HUES48 (cell line): ENCODE results near the gene CDH1.

Experiments
- H3K27ac ChIP-seq: one replicate; pipeline ENCODE4 v1.7.0; 2013; ENCODE audit warnings: low read depth, low read length, inconsistent platforms
- H3K27me3 ChIP-seq: 2 replicates; pipeline ENCODE4 v1.6.1; 2013; ENCODE audit warnings: mild to moderate bottlenecking, low read length; ENCODE audit not compliant: control insufficient read depth, insufficient read depth
- H3K36me3 ChIP-seq: 2 replicates; pipeline ENCODE4 v1.6.1; 2013; ENCODE audit warnings: low read length; ENCODE audit not compliant: control insufficient read depth, insufficient read depth
- H3K4me1 ChIP-seq: 2 replicates; pipeline ENCODE4 v1.6.1; 2013; ENCODE audit warnings: mild to moderate bottlenecking, low read length; ENCODE audit not compliant: control insufficient read depth, insufficient read depth
- H3K4me3 ChIP-seq: 2 replicates; pipeline ENCODE4 v1.5.1; 2013; ENCODE audit warnings: mild to moderate bottlenecking, low read depth, low read length
- H3K9ac ChIP-seq: 2 replicates; pipeline ENCODE4 v1.6.1; 2013; ENCODE audit warnings: mild to moderate bottlenecking, low read depth, low read length, moderate library complexity
- H3K9me3 ChIP-seq: 2 replicates; pipeline ENCODE4 v1.6.1; 2013; ENCODE audit warnings: low read length; ENCODE audit not compliant: control insufficient read depth, insufficient read depth

Gene CDH1

GRCh38 chr16:68732042-68732680, 4.9 kb upstream of the CDH1 start:
- no peaks in the 10 kb centered on the region for H3K27me3 ChIP-seq
- H3K4me1 ChIP-seq, result peaks cover 11% of the 10 kb centered on the region
- H3K36me3 ChIP-seq, result no peaks in the 10 kb centered on the region
- no peak overlapping the region for H3K4me3 ChIP-seq
- H3K27ac ChIP-seq, result peak overlapping the region; percentile 82
- H3K9me3 ChIP-seq, result no peaks in the 10 kb centered on the region
- H3K9ac ChIP-seq, result no peak overlapping the region

- Histone ChIP-seq H3K27me3 (no peaks in the 10 kb centered on the region), H3K9ac (no peak overlapping the region), H3K4me3 (no peak overlapping the region), H3K4me1 (peaks cover 11% of the 10 kb centered on the region), H3K27ac (peak overlapping the region; percentile 82), H3K9me3 (no peaks in the 10 kb centered on the region), H3K36me3 (no peaks in the 10 kb centered on the region)
Measured at GRCh38 chr16:68732741-68733399, 4.2 kb upstream of the CDH1 start.

- Histone ChIP-seq H3K9me3 (no peaks in the 10 kb centered on the region), H3K27me3 (no peaks in the 10 kb centered on the region), H3K4me3 (no peak overlapping the region), H3K9ac (no peak overlapping the region), H3K36me3 (no peaks in the 10 kb centered on the region), H3K27ac (no peak overlapping the region), H3K4me1 (peaks cover 15% of the 10 kb centered on the region)
Measured at GRCh38 chr16:68733570-68733969, 3.5 kb upstream of the CDH1 start.

- H3K4me1 ChIP-seq, result peaks cover 16% of the 10 kb centered on the region
- peaks cover 1% of the 10 kb centered on the region for H3K36me3 ChIP-seq
- no peak overlapping the region for H3K9ac ChIP-seq
- no peaks in the 10 kb centered on the region for H3K27me3 ChIP-seq
- no peak overlapping the region for H3K27ac ChIP-seq
- H3K9me3 ChIP-seq, result no peaks in the 10 kb centered on the region
- no peak overlapping the region for H3K4me3 ChIP-seq
Measured at GRCh38 chr16:68734782-68735181, 2.3 kb upstream of the CDH1 start.

GRCh38 chr16:68736561-68736960, 531 bp upstream of the CDH1 start:
- no peak overlapping the region for H3K27ac ChIP-seq
- peaks cover 19% of the 10 kb centered on the region for H3K4me1 ChIP-seq
- no peaks in the 10 kb centered on the region for H3K27me3 ChIP-seq
- H3K9ac ChIP-seq, result no peak overlapping the region
- H3K4me3 ChIP-seq, result no peak overlapping the region
- no peaks in the 10 kb centered on the region for H3K9me3 ChIP-seq
- peaks cover 17% of the 10 kb centered on the region for H3K36me3 ChIP-seq

GRCh38 chr16:68737730-68738629, 888 bp downstream of the CDH1 start:
- Histone ChIP-seq H3K9ac (peak overlapping the region; percentile 78), H3K27ac (peak overlapping the region; percentile 51), H3K9me3 (no peaks in the 10 kb centered on the region), H3K4me3 (peak overlapping the region; percentile 95), H3K36me3 (peaks cover 17% of the 10 kb centered on the region), H3K27me3 (no peaks in the 10 kb centered on the region), H3K4me1 (peaks cover 23% of the 10 kb centered on the region)

GRCh38 chr16:68739964-68740627, 3.0 kb downstream of the CDH1 start:
- peaks cover 42% of the 10 kb centered on the region for H3K4me1 ChIP-seq
- H3K27ac ChIP-seq, result no peak overlapping the region
- H3K9me3 ChIP-seq, result no peaks in the 10 kb centered on the region
- H3K36me3 ChIP-seq, result peaks cover 21% of the 10 kb centered on the region
- no peaks in the 10 kb centered on the region for H3K27me3 ChIP-seq
- no peak overlapping the region for H3K4me3 ChIP-seq
- H3K9ac ChIP-seq, result no peak overlapping the region

GRCh38 chr16:68740628-68741346, 3.7 kb downstream of the CDH1 start:
- Histone ChIP-seq H3K4me3 (no peak overlapping the region), H3K9ac (no peak overlapping the region), H3K27me3 (no peaks in the 10 kb centered on the region), H3K36me3 (peaks cover 23% of the 10 kb centered on the region), H3K9me3 (no peaks in the 10 kb centered on the region), H3K27ac (no peak overlapping the region), H3K4me1 (peaks cover 47% of the 10 kb centered on the region)

GRCh38 chr16:68743664-68744063, 6.6 kb downstream of the CDH1 start:
- H3K4me3 ChIP-seq, result no peak overlapping the region
- H3K4me1 ChIP-seq, result peaks cover 45% of the 10 kb centered on the region
- H3K9ac ChIP-seq, result no peak overlapping the region
- H3K27me3 ChIP-seq, result no peaks in the 10 kb centered on the region
- peaks cover 32% of the 10 kb centered on the region for H3K36me3 ChIP-seq
- no peak overlapping the region for H3K27ac ChIP-seq
- H3K9me3 ChIP-seq, result no peaks in the 10 kb centered on the region

- H3K9ac ChIP-seq, result peak overlapping the region; percentile 14; the same call in 1 of the 2 replicates
- H3K27ac ChIP-seq, result peak overlapping the region; percentile 70
- H3K36me3 ChIP-seq, result peaks cover 33% of the 10 kb centered on the region
- peak overlapping the region; percentile 37 for H3K4me3 ChIP-seq
- no peaks in the 10 kb centered on the region for H3K9me3 ChIP-seq
- H3K4me1 ChIP-seq, result peaks cover 44% of the 10 kb centered on the region
- no peaks in the 10 kb centered on the region for H3K27me3 ChIP-seq
Measured at GRCh38 chr16:68744744-68745280, 7.7 kb downstream of the CDH1 start.
